GM12875 (cell line): Measurements from ENCODE around the gene BCCIP.

Experiments
- H3K4me3 ChIP-seq: one replicate; pipeline ENCODE4 v1.5.1; 2011; ENCODE audit warnings: low read depth, low read length, control low read depth
- TF ChIP-seq, protein P1 (sequence below): IDR thresholded peaks from 2 replicates; pipeline ENCODE4 v1.5.1; 2011; ENCODE audit warnings: low read depth, mild to moderate bottlenecking, control low read depth, inconsistent platforms, low read length, moderate library complexity, borderline replicate concordance; ENCODE audit not compliant: insufficient read depth

Gene BCCIP

DNA sequence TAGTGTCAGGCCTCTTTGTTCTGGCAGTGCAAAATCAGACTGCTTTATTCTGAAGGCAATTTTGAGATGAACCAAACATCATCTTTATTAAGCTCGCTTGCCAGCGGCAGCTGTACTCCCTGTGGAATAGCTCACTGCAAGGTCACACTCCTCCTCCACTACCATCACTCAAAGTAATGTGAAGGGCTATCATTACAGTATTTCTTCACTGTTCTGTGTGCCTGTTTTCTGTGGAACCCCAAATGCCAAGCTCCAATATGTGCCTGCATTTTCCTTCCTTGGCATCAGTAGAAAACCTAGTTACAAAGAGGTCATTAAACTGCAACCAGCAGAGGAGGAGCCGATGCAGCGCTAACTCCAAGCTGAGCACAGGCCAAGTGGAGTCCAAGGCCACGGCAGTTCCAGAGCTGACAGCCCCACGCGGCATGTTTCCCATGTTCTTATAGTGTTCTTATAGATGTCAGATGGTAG is 21.4 kb downstream of the BCCIP start:
- no peak overlapping the region for H3K4me3 ChIP-seq
- TF ChIP-seq, protein P1, sequence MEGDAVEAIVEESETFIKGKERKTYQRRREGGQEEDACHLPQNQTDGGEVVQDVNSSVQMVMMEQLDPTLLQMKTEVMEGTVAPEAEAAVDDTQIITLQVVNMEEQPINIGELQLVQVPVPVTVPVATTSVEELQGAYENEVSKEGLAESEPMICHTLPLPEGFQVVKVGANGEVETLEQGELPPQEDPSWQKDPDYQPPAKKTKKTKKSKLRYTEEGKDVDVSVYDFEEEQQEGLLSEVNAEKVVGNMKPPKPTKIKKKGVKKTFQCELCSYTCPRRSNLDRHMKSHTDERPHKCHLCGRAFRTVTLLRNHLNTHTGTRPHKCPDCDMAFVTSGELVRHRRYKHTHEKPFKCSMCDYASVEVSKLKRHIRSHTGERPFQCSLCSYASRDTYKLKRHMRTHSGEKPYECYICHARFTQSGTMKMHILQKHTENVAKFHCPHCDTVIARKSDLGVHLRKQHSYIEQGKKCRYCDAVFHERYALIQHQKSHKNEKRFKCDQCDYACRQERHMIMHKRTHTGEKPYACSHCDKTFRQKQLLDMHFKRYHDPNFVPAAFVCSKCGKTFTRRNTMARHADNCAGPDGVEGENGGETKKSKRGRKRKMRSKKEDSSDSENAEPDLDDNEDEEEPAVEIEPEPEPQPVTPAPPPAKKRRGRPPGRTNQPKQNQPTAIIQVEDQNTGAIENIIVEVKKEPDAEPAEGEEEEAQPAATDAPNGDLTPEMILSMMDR = no peak

DNA sequence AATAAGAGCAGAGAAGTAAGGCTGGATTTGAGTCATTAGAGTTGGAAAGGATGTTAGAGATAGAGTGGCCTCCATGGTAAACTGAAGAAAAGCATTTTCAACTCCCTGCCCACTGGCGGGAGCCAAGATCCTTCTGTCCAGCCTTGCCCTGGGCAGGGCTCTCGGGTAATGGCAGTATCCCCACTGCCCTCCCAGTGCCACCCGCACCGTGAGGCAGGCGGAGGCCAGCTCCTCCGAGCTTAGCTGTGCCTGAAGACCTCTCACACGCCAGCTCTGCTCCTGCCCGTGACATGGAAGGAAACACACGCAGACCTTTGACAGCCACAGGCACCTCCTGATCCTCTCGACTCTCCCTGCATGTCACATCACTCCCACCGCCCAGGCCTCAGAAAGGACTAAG is 22.3 kb downstream of the BCCIP start:
- TF ChIP-seq, protein P1 = no peak
- no peak overlapping the region for H3K4me3 ChIP-seq

DNA sequence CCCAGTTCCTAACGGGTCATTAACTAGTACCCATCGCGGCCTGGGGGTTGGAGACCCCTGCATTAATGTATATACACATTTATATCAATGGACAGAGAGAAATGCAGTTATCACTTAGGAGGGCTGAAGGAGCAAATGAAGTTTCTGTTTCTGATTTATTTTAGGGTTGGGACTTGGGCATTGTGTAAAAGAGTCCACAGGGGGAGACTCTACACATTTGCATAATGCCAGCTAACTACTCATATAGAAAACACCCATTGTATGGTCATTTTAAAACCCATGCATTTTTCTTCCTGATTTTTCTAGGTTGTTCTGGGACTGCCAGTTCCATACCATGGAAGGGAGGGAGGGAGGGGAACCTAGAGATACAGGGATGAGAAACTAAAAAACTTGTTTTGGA is 23.5 kb downstream of the BCCIP start:
- TF ChIP-seq, protein P1 = no peak
- no peak overlapping the region for H3K4me3 ChIP-seq

DNA sequence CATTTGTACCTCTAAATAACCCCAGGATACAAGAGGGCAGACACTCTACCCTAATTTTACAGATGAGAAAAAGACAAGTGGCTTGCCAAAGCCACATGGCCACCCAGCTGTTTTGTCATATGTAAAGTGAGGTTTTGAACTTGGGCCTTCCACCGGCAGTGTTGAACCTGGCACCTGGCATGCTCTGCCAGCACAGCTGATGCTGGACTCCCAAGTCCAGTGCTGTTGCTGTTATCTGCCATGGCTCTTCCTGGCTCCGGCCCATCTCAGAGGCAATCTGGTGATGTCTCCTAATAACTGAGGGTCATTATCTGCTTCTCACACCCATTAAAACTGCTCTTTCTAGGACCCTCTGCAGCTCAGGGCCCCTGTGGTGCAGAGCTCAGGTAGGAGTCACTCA is 25.0 kb downstream of the BCCIP start:
- TF ChIP-seq, protein P1 = no peak

DNA sequence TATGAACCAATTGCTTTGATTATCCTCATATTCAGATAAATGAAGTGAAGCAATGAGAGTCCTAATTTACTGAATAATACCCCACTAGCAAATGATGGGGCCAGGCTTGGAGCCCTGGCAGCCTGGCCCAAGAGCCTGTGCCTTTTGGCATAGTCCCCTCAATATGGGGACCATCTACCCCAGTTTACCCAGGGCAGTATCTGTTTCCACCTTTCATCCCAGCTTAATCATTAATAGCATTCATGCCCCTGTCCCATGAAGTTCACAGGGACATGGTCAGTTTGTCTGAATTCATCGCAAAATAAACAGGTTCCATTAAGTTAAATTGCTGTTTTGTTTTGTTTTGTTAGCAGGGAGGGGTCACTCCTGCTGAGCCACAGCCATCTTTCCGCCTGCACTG is 25.5 kb downstream of the BCCIP start:
- TF ChIP-seq, protein P1 = no peak
- H3K4me3 ChIP-seq = no peak overlapping the region

More for the DNA sequence above, 25.0 kb downstream of the BCCIP start:
- H3K4me3 ChIP-seq = no peak overlapping the region

DNA sequence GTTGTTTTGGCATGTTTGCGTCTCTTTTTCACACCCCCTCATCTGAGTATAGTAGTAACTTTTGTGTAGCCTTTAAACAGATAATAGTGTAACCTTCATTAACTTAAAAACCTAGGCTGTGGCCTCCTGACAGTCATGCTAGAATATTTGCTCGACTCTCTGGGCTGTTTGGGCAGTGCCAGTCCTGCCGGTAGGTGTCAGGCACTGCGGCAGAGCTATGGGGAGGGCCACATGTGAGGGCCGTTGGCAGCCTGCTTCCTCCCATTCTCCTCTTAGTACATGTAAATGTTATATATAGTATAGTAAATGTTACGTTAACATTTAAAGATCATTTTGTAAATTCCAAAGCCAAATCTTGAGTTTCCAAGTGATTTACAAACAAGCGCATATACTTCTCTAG is 26.1 kb downstream of the BCCIP start:
- TF ChIP-seq, protein P1 = no peak
- no peak overlapping the region for H3K4me3 ChIP-seq

DNA sequence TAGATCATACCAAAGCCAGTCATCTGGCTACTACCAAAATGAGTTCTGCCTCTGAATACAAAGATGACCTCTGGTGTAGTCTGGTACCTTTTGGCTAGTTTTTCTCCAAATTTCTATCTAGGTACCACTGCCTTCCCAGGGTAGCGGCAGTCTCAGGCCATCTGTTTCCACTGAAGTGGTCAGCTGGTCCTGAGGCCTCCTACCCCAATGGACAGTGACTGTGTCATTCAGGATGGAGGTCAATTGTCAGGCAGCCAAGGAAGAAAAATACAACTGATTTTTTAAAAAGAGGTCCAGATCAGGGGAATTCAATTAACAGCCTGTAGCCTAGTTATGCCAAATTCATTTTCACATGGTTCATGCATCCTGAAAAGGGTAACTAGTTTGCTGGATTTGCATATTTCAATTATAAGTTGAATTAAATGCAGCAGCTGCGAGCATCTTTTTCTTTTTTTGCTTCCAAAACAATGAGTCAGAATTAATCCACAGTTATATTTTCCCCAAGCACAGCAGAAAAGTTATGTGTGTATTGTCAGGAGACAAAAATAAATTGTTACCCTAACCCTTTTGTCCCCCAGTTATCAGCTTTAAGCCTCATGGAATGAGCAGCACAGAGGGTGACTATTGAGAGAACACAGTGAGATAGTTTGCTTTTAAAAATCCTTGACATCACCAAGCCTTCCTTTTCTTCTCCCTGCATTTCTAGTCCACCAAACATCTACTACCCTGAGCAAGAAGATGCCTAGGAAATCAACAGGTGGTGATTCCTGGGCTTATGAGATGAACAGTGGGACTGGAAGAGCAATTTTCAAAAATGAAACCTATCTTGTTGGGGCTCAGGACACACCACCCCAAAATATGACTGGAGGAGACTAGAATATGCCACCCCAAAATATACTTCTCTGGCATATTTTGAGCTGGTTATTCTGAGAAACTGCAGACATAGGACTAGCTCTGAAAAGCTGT is 27.7 kb downstream of the BCCIP start:
- H3K4me3 ChIP-seq = no peak overlapping the region
- TF ChIP-seq, protein P1 = no peak
